ENCODE data around the gene LYPD6B. TPM values are rescaled to one million over a fixed set of nuclear protein-coding genes. Genes with fewer than 3 reads are reported as not detected.
"Not testable (repeated sequence)": the region's sequence is repeated elsewhere in the genome, so short reads cannot be mapped to it uniquely, and the experiment has no call there.

Gene LYPD6B
- total RNA-seq, 1 donor from 2014 or later: not detected

- intact Hi-C loops (cut with micrococcal nuclease): no loop called here
Measured at GRCh38 chr2:149189769-149190168, 151.3 kb downstream of the LYPD6B start.

GRCh38 chr2:149191915-149192314, 153.4 kb downstream of the LYPD6B start:
- intact Hi-C loops (cut with micrococcal nuclease): no loop called here

GRCh38 chr2:149192427-149192826, 153.9 kb downstream of the LYPD6B start:
- intact Hi-C loops (cut with micrococcal nuclease): no loop called here

GRCh38 chr2:149200109-149200520, 161.6 kb downstream of the LYPD6B start:
- intact Hi-C loops (cut with micrococcal nuclease): no loop called here

- intact Hi-C loops (cut with micrococcal nuclease): no loop called here
Measured at GRCh38 chr2:149204686-149205085, 166.2 kb downstream of the LYPD6B start.

- intact Hi-C loops (cut with micrococcal nuclease): no loop called here
Measured at GRCh38 chr2:149205143-149205542, 166.6 kb downstream of the LYPD6B start.

- intact Hi-C loops (cut with micrococcal nuclease): no loop called here
Measured at GRCh38 chr2:149213764-149214493, 175.4 kb downstream of the LYPD6B start.

- intact Hi-C loops (cut with micrococcal nuclease): no loop called here
Measured at GRCh38 chr2:149218497-149218896, 180.0 kb downstream of the LYPD6B start.

GRCh38 chr2:149219856-149220255, 181.4 kb downstream of the LYPD6B start:
- intact Hi-C loops (cut with micrococcal nuclease): no loop called here

GRCh38 chr2:149221002-149221401, 182.5 kb downstream of the LYPD6B start:
- intact Hi-C loops (cut with micrococcal nuclease): no loop called here

- intact Hi-C loops (cut with micrococcal nuclease): no loop called here
Measured at GRCh38 chr2:149221898-149222297, 183.4 kb downstream of the LYPD6B start.

GRCh38 chr2:149223472-149224095, 185.1 kb downstream of the LYPD6B start:
- intact Hi-C loops (cut with micrococcal nuclease): no loop called here

GRCh38 chr2:149224543-149224942, 186.0 kb downstream of the LYPD6B start:
- intact Hi-C loops (cut with micrococcal nuclease): no loop called here

GRCh38 chr2:149225446-149225845, 186.9 kb downstream of the LYPD6B start:
- intact Hi-C loops (cut with micrococcal nuclease): no loop called here

- intact Hi-C loops (cut with micrococcal nuclease): no loop called here
Measured at GRCh38 chr2:149226790-149227189, 188.3 kb downstream of the LYPD6B start.

- intact Hi-C loops (cut with micrococcal nuclease): no loop called here
Measured at GRCh38 chr2:149235816-149236375, 197.4 kb downstream of the LYPD6B start.

- intact Hi-C loops (cut with micrococcal nuclease): no loop called here
Measured at GRCh38 chr2:149236410-149236809, 197.9 kb downstream of the LYPD6B start.

GRCh38 chr2:149246186-149246585, 207.7 kb downstream of the LYPD6B start:
- intact Hi-C loops (cut with micrococcal nuclease): no loop called here

- intact Hi-C loops (cut with micrococcal nuclease): not testable (repeated sequence)
Measured at GRCh38 chr2:149251436-149251835, 212.9 kb downstream of the LYPD6B start.

GRCh38 chr2:149256877-149257276, 218.4 kb downstream of the LYPD6B start:
- intact Hi-C loops (cut with micrococcal nuclease): not testable (repeated sequence)

GRCh38 chr2:149258531-149258930, 220.0 kb downstream of the LYPD6B start:
- intact Hi-C loops (cut with micrococcal nuclease): no loop called here

- intact Hi-C loops (cut with micrococcal nuclease): no loop called here
Measured at GRCh38 chr2:149259136-149259535, 220.6 kb downstream of the LYPD6B start.

- intact Hi-C loops (cut with micrococcal nuclease): no loop called here
Measured at GRCh38 chr2:149261692-149262091, 223.2 kb downstream of the LYPD6B start.
